Endothelial cell of umbilical vein (primary cell): ENCODE data around the gene BRAP. TPM values are rescaled to one million over a fixed set of nuclear protein-coding genes. Genes with fewer than 3 reads are reported as not detected.
"Not testable (repeated sequence)": the region's sequence is repeated elsewhere in the genome, so short reads cannot be mapped to it uniquely, and the experiment has no call there.

ENCODE experiments used
- BruUV-seq: library from RNA; stranded (reverse); fragments of 400-500 nt; replicated peaks from 2 replicates; lab custom pipeline; 2021; lab: Mats Ljungman, UMichigan
- CTCF ChIA-PET: fragments of 300-600, 350-600 bp; sonication (Branson Sonifier 250); formaldehyde crosslinking; loops from one replicate; lab custom pipeline; 2021; ENCODE audit warnings: antibody characterized with exemption, inconsistent platforms; lab: Charles Lee
- POLR2A ChIA-PET: fragments of 300-600, 350-600 bp; sonication (Branson Sonifier 250); formaldehyde crosslinking; loops from one replicate; lab custom pipeline; 2021; ENCODE audit warnings: antibody characterized with exemption, inconsistent platforms; lab: Charles Lee
- DNase-seq: peaks from one replicate; pipeline ENCODE4 v3.0.0-alpha.2; 2011; ENCODE audit warnings: low read depth, low spot score
- FAIRE-seq: peaks from 2 replicates; lab custom pipeline; 2011; peaks lifted over from hg19 to GRCh38; lab: Jason Lieb, UNC
- H2AFZ ChIP-seq: 2 replicates; pipeline ENCODE4 v1.6.0; 2012; ENCODE audit warnings: low read depth, low read length, control low read depth, inconsistent platforms
- H3K27ac ChIP-seq: 2 replicates; pipeline ENCODE4 v1.5.1; 2011; ENCODE audit warnings: low read depth, mild to moderate bottlenecking, control low read depth, low read length, moderate library complexity; ENCODE audit not compliant: insufficient read depth
- H3K27me3 ChIP-seq, 2 experiments: 2 replicates each; pipeline versions ENCODE4 v1.6.0 to v1.6.1; 2011; ENCODE audit warnings: low read length in 2 of 2, mixed read lengths in 1 of 2; ENCODE audit not compliant: control insufficient read depth in 2 of 2, insufficient read depth in 2 of 2
- H3K36me3 ChIP-seq, 2 experiments: 2 replicates in 1 of 2; 3 replicates in 1 of 2; pipeline ENCODE4 v1.5.1; 2011; ENCODE audit warnings: low read length in 2 of 2, mild to moderate bottlenecking in 1 of 2, moderate library complexity in 1 of 2; ENCODE audit not compliant: control insufficient read depth in 2 of 2, insufficient read depth in 2 of 2; ENCODE audit errors: extremely low read depth in 1 of 2
- H3K4me1 ChIP-seq: 3 replicates; pipeline ENCODE4 v1.5.1; 2011; ENCODE audit warnings: mild to moderate bottlenecking, low read length; ENCODE audit not compliant: control insufficient read depth, insufficient read depth; ENCODE audit errors: extremely low read depth
- H3K4me2 ChIP-seq: 2 replicates; pipeline ENCODE4 v1.6.1; 2011; ENCODE audit warnings: low read length, control low read depth, mixed read lengths; ENCODE audit not compliant: insufficient read depth
- H3K4me3 ChIP-seq, 3 experiments: fragments of 200-600 bp in 1 of 3; sonication (generic), shearing (Covaris generic) in 1 of 3; replicated peaks in 1 of 3; 2 replicates each; pipeline ENCODE4 v1.5.1; 2011 to 2016; ENCODE audit warnings: control low read depth in 3 of 3, low read length in 3 of 3, mild to moderate bottlenecking in 2 of 3, inconsistent platforms in 1 of 3, low read depth in 1 of 3, moderate library complexity in 1 of 3; ENCODE audit not compliant: insufficient read depth in 1 of 3
- H3K79me2 ChIP-seq: 2 replicates; pipeline ENCODE4 v1.6.0; 2012; ENCODE audit warnings: low read length, inconsistent platforms; ENCODE audit not compliant: control insufficient read depth, insufficient read depth
- H3K9ac ChIP-seq: replicated peaks from 2 replicates; pipeline ENCODE3; 2011; ENCODE audit warnings: low read length, control low read depth; ENCODE audit not compliant: insufficient read depth; ENCODE audit errors: extremely low read depth
- H3K9me1 ChIP-seq: replicated peaks from 3 replicates; pipeline ENCODE4 v1.6.0; 2011; ENCODE audit warnings: mild to moderate bottlenecking, low read length; ENCODE audit not compliant: control insufficient read depth, insufficient read depth; ENCODE audit errors: extremely low read depth
- H3K9me3 ChIP-seq: replicated peaks from 2 replicates; pipeline ENCODE4 v1.5.1; 2012; ENCODE audit warnings: low read length, inconsistent platforms; ENCODE audit not compliant: control insufficient read depth, insufficient read depth
- H4K20me1 ChIP-seq: replicated peaks from 2 replicates; pipeline ENCODE3; 2011; ENCODE audit warnings: mild to moderate bottlenecking, low read length; ENCODE audit not compliant: control insufficient read depth, insufficient read depth; ENCODE audit errors: extremely low read depth
- CTCF ChIP-seq, 2 donors: IDR thresholded peaks; 1 replicate in 1 of 2; 2 replicates in 1 of 2; pipeline ENCODE4 v1.5.1; 2011; ENCODE audit warnings: low read length in 2 of 2, mild to moderate bottlenecking in 2 of 2, moderate library complexity in 2 of 2, control low read depth in 1 of 2, inconsistent platforms in 1 of 2, low read depth in 1 of 2; ENCODE audit not compliant: insufficient read depth in 1 of 2; ENCODE audit errors: extremely low read depth in 1 of 2
- EZH2 ChIP-seq: IDR thresholded peaks from 2 replicates; pipeline ENCODE4 v1.6.1; 2012; ENCODE audit warnings: borderline replicate concordance, low read depth, mild to moderate bottlenecking, moderate library complexity, low read length, inconsistent platforms; ENCODE audit not compliant: severe bottlenecking
- FOS ChIP-seq: IDR thresholded peaks from 2 replicates; pipeline ENCODE4 v1.6.1; 2011; ENCODE audit warnings: mild to moderate bottlenecking, low read length, moderate library complexity, borderline replicate concordance; ENCODE audit not compliant: insufficient read depth
- GATA2 ChIP-seq: IDR thresholded peaks from 2 replicates; pipeline ENCODE4 v1.7.0; 2011; ENCODE audit warnings: low read depth, mild to moderate bottlenecking, moderate library complexity, mixed read lengths, low read length; ENCODE audit not compliant: insufficient read length, insufficient read depth
- JUN ChIP-seq: IDR thresholded peaks from 2 replicates; pipeline ENCODE4 v1.6.1; 2011; ENCODE audit warnings: borderline replicate concordance, low read depth; ENCODE audit not compliant: insufficient read length, insufficient read depth
- MAX ChIP-seq: IDR thresholded peaks from 2 replicates; pipeline ENCODE4 v1.6.1; 2011; ENCODE audit not compliant: insufficient read depth, insufficient read length
- MYC ChIP-seq: IDR thresholded peaks from one replicate; pipeline ENCODE4 v1.6.1; 2011; ENCODE audit warnings: mild to moderate bottlenecking, low read depth, low read length
- POLR2A ChIP-seq: IDR thresholded peaks from 2 replicates; pipeline ENCODE4 v1.6.1; 2012; ENCODE audit warnings: low read depth, mild to moderate bottlenecking, control low read depth, low read length
- POLR2AphosphoS5 ChIP-seq: IDR thresholded peaks from 2 replicates; pipeline ENCODE4 v1.6.1; 2012; ENCODE audit warnings: low read depth, mild to moderate bottlenecking, control low read depth, low read length, moderate library complexity; ENCODE audit not compliant: insufficient read depth
- dilution Hi-C: fragments of 300-500 bp; cut with MboI; formaldehyde crosslinking; loops from one replicate; pipeline ENCODE4 v1.15.0; 2019; ENCODE audit warnings: low sequenced_read_pairs; ENCODE audit not compliant: extremely low pct_ligation_motif_present
- intact Hi-C: fragments of 100-400 bp; cut with micrococcal nuclease; formaldehyde crosslinking; loops from one replicate; pipeline ENCODE4 v1.10.0; 2022
- polyA plus RNA-seq, 4 experiments: library from polyadenylated mRNA; depleted of rRNA in 3 of 4; stranded (reverse) in 3 of 4; unstranded in 1 of 4; fragments of >200 nt; gene quantifications; 2 replicates each; pipeline versions ENCODE4 v1.2.1 to v1.2.3, GENCODE V29; 2011 to 2012; ENCODE audit warnings: missing spikeins in 1 of 4
- total RNA-seq: library from RNA; stranded (reverse); gene quantifications from 2 replicates; pipeline ENCODE4 v1.2.3, GENCODE V29; 2021

The BRAP gene
- total and polyA plus RNA-seq, 2 donors (not counting 3 experiments of a cell fraction or from before 2014, with no cell fraction given), result 14.4 to 16.5 TPM

GRCh38 chr12:111685322-111685810 is 390 bp downstream of the BRAP start:
- Histone ChIP-seq H2AFZ (peak overlapping the region; percentile 77), H3K9me1 (no peaks in the 10 kb centered on the region), H3K36me3 (peaks cover 3 to 11% of the 10 kb centered on the region in 2 experiments), H3K4me3 (peak overlapping the region; percentile 47 to 85 (median 74)), H3K4me1 (peaks cover 19% of the 10 kb centered on the region), H3K9me3 (no peaks in the 10 kb centered on the region), H3K9ac (peak overlapping the region; percentile 91), H4K20me1 (no peaks in the 10 kb centered on the region), H3K27me3 (no peaks in the 10 kb centered on the region), H3K27ac (peak overlapping the region; percentile 28), H3K4me2 (peak overlapping the region; percentile 99), H3K79me2 (peaks cover 27% of the 10 kb centered on the region)
- no peak for DNase-seq
- POLR2A ChIA-PET, result interaction anchor here (0.5 kb wide), 1 partner anchor 15 kb away, joined by 5 read pairs; no protein-coding TSS in a partner anchor
- peak; percentile 66 for FAIRE-seq
- CTCF ChIA-PET, result interaction anchor here (0.7 to 2.6 kb wide), 7 partner anchors 8 to 288 kb away, joined by 3 to 28 read pairs (median 4); no protein-coding TSS in a partner anchor
- dilution Hi-C loops (loop anchor here (25.0 kb wide), 1 partner anchor 127 kb away; no protein-coding TSS in a partner anchor), intact Hi-C loops (loop anchor here (5.0 kb wide), 2 partner anchors 288 to 327 kb away; partner anchors contain the start of genes ERP29 and TMEM116)
- BruUV-seq, result TSS peak; percentile 67
- TF ChIP-seq CTCF (IDR thresholded peaks at IDR 0.05; ENCODE audit: extremely low read depth in 1 of 2, insufficient read depth in 1 of 2, low read depth in 1 of 2, low read length in 2 of 2) (no peak), FOS (no peak), MYC (no peak), JUN (no peak), GATA2 (no peak), POLR2AphosphoS5 (no peak), MAX (no peak), EZH2 (no peak), POLR2A (no peak)

GRCh38 chr12:111684485-111685198 is 1.1 kb downstream of the BRAP start:
- intact Hi-C loops (loop anchor here (5.0 kb wide), 2 partner anchors 287 to 328 kb away; partner anchors contain the start of genes ERP29 and TMEM116), dilution Hi-C loops (loop anchor here (25.0 kb wide), 1 partner anchor 128 kb away; no protein-coding TSS in a partner anchor)
- peak overlapping the region; percentile 47 to 85 (median 74) for H3K4me3 ChIP-seq
- peaks cover 19% of the 10 kb centered on the region for H3K4me1 ChIP-seq
- not testable (repeated sequence) for FAIRE-seq, DNase-seq, BruUV-seq, H3K9me1 ChIP-seq, H3K27me3 ChIP-seq, H3K9me3 ChIP-seq, H4K20me1 ChIP-seq
- peak overlapping the region; percentile 91 for H3K9ac ChIP-seq
- ChIA-PET CTCF (interaction anchor here (1.4 to 2.6 kb wide), 3 partner anchors 11 to 128 kb away, joined by 3 to 28 read pairs (median 7); no protein-coding TSS in a partner anchor), POLR2A (interaction anchor here (0.5 kb wide), 1 partner anchor 16 kb away, joined by 5 read pairs; no protein-coding TSS in a partner anchor)
- H2AFZ ChIP-seq, result peak overlapping the region; percentile 77
- peaks cover 3 to 13% of the 10 kb centered on the region in 2 experiments for H3K36me3 ChIP-seq
- H3K79me2 ChIP-seq, result peaks cover 27% of the 10 kb centered on the region
- H3K4me2 ChIP-seq, result peak overlapping the region; percentile 99
- peak overlapping the region; percentile 28 for H3K27ac ChIP-seq
